ENCODE data around the gene METTL26. TPM values are rescaled to one million over a fixed set of nuclear protein-coding genes. Genes with fewer than 3 reads are reported as not detected.
"Not testable (repeated sequence)": the region's sequence is repeated elsewhere in the genome, so short reads cannot be mapped to it uniquely, and the experiment has no call there.

METTL26 gene
- total RNA-seq, 1 donor from 2014 or later, result 53.5 TPM

DNA sequence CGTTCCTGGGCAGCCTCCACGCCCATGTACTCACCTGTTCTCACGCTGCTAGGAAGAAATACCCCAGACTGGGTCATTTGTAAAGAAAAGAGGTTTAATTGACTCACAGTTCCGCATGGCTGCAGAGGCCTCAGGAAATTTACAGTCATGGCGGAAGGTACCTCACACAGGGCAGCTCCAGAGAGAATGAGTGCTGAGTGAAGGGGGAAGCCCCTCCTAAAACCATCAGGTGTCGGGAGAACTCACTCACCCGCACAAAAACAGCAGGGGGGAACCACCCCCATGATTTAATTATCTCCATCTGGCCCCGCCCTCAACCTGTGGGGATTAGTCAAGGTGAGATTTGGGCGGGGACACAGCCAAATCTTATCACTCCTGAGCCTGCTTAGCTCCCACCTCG lies 28.1 kb downstream of the METTL26 start:
- no peak for TF ChIP-seq CTCF (IDR thresholded peaks at IDR 0.05)
- intact Hi-C loops (cut with DNase I), result no loop called here
- no peaks in the 10 kb centered on the region for H3K36me3 ChIP-seq
- H3K4me1 ChIP-seq, result peaks cover 5% of the 10 kb centered on the region
- H3K27me3 ChIP-seq, result no peaks in the 10 kb centered on the region
- ATAC-seq (no peak), DNase-seq (no peak)
- H3K9me3 ChIP-seq, result no peaks in the 10 kb centered on the region
- no peak overlapping the region for H3K27ac ChIP-seq
- H3K4me3 ChIP-seq, result no peak overlapping the region

GRCh38 chr16:606656-607307 lies 29.3 kb downstream of the METTL26 start:
- Histone ChIP-seq H3K36me3 (no peaks in the 10 kb centered on the region), H3K4me3 (no peak overlapping the region), H3K27ac (no peak overlapping the region), H3K9me3 (no peaks in the 10 kb centered on the region), H3K27me3 (no peaks in the 10 kb centered on the region), H3K4me1 (peaks cover 5% of the 10 kb centered on the region)
- no peak for TF ChIP-seq CTCF (IDR thresholded peaks at IDR 0.05)
- ATAC-seq (no peak), DNase-seq (no peak)
- intact Hi-C loops (cut with DNase I), result no loop called here

- Histone ChIP-seq H3K27me3 (no peaks in the 10 kb centered on the region), H3K36me3 (peaks cover 10% of the 10 kb centered on the region), H3K4me1 (no peaks in the 10 kb centered on the region), H3K4me3 (no peak overlapping the region), H3K27ac (no peak overlapping the region), H3K9me3 (no peaks in the 10 kb centered on the region)
- TF ChIP-seq CTCF (IDR thresholded peaks at IDR 0.05), result no peak
- DNase-seq (no peak), ATAC-seq (no peak)
- intact Hi-C loops (cut with DNase I), result no loop called here
These were observed 32.2 kb downstream of the METTL26 start for GRCh38 chr16:603933-604332.

GRCh38 chr16:600781-601180 lies 35.3 kb downstream of the METTL26 start:
- Histone ChIP-seq H3K4me1 (no peaks in the 10 kb centered on the region), H3K4me3 (no peak overlapping the region), H3K36me3 (peaks cover 10% of the 10 kb centered on the region), H3K27ac (no peak overlapping the region), H3K27me3 (no peaks in the 10 kb centered on the region), H3K9me3 (no peaks in the 10 kb centered on the region)
- intact Hi-C loops (cut with DNase I), result no loop called here
- no peak for ATAC-seq
- DNase-seq, result no peak
- no peak for TF ChIP-seq CTCF (IDR thresholded peaks at IDR 0.05)

DNA sequence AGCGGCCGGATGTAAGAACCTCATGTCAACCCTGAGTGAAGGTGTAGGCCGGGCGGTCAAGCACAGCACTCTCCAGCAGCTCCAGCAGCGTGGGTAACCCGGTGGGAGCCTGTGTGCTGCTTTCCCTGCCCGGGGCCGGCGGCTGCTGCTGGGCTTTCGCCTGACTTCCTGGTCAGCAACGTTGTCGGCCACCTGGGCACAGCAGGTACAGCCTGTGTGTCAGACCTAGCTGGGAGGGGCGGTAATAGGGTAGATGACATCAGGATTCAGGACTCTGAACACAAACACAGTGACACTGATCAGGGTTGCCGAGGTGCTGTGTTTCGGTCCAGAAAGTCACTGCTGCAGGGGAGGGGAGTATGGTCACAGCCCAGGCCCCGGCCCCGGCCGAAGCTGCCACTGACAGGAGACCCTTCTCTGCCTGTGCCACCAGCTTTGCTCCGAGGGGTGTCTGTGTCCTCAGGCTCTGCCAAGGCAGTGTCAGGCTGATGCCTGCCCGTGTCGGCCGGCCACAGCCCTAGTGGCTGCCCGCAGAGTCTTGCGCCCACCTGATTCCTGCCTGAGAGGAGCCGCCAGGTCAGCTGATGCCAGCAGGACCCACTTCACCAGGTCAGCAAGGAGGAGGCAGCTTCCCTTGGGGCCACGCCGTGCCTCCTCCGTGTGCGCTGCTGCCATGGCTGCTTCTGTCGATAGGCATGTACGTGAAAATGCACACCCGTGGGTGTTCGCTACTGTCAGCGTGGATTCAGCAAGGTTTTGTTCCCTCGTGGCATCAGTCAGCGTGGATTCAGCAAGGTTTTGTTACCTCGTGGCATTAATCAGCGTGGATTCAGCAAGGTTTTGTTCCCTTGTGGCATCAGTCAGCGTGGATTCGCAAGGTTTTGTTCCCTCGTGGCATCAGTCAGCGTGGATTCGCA lies 37.0 kb downstream of the METTL26 start:
- no peaks in the 10 kb centered on the region for H3K27me3 ChIP-seq
- H3K4me3 ChIP-seq, result no peak overlapping the region
- no peak overlapping the region for H3K27ac ChIP-seq
- DNase-seq (no peak), ATAC-seq (no peak)
- no peak for TF ChIP-seq CTCF (IDR thresholded peaks at IDR 0.05)
- peaks cover 5% of the 10 kb centered on the region for H3K4me1 ChIP-seq
- H3K9me3 ChIP-seq, result no peaks in the 10 kb centered on the region
- peaks cover 10% of the 10 kb centered on the region for H3K36me3 ChIP-seq
- intact Hi-C loops (cut with DNase I), result no loop called here

DNA sequence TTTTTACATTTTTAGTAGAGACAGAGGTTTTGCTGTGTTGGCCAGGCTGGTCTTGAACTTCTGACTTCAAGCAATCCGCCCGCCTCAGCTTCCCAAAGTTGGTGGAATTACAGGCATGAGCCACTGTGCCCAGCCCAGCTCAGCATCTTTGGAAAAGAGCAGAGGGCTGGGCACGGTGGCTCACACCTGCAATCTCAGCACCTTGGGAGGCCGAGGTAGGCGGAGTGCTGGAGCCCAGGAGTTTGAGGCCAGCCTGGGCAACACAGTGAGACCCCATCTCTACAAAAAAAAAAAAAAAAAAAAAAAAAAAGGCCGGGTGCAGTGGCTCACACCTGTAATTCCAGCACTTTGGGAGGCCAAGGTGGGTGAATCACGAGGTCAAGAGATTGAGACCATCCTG lies 38.5 kb downstream of the METTL26 start:
- H3K9me3 ChIP-seq; intact Hi-C loops (cut with DNase I); H3K4me3 ChIP-seq; H3K27me3 ChIP-seq; DNase-seq; ATAC-seq; H3K27ac ChIP-seq: not testable (repeated sequence)
- Histone ChIP-seq H3K4me1 (peaks cover 19% of the 10 kb centered on the region), H3K36me3 (peaks cover 10% of the 10 kb centered on the region)

All from upper lobe of right lung (tissue), 1 donor.